ENCODE data around the gene ATP2B2. TPM values are rescaled to one million over a fixed set of nuclear protein-coding genes. Genes with fewer than 3 reads are reported as not detected.

The ATP2B2 gene
- total and polyA plus RNA-seq, 2 of the 8 experiments (the other 6 are each of a cell fraction or from before 2014, with no cell fraction given), result 0.14 to 1.2 TPM

- TF ChIP-seq CHD7 (IDR thresholded peaks at IDR 0.05; ENCODE audit: insufficient replicate concordance, low read length), result no peak
- no peak for TF ChIP-seq JUN (IDR thresholded peaks at IDR 0.05; ENCODE audit: low read depth, low read length)
- TF ChIP-seq CBX8 (IDR thresholded peaks at IDR 0.05; ENCODE audit: borderline replicate concordance, low read depth, low read length), result no peak
- TF ChIP-seq YY1 (IDR thresholded peaks at IDR 0.05; ENCODE audit: low read depth, low read length), result no peak
- TF ChIP-seq KDM5A (IDR thresholded peaks at IDR 0.05; ENCODE audit: low read length), result no peak
- no peak for TF ChIP-seq RFX5 (IDR thresholded peaks at IDR 0.05; ENCODE audit: borderline replicate concordance, low read depth, low read length)
- TF ChIP-seq TEAD4 (IDR thresholded peaks at IDR 0.05; ENCODE audit: low read depth, low read length), result no peak
- TF ChIP-seq POU5F1 (IDR thresholded peaks at IDR 0.05; ENCODE audit: low read depth, low read length), result no peak
- no peak for TF ChIP-seq EP300 (IDR thresholded peaks at IDR 0.05; ENCODE audit: borderline replicate concordance in 1 of 2, low read depth in 2 of 2, low read length in 2 of 2)
- TF ChIP-seq NRF1 (IDR thresholded peaks at IDR 0.05; ENCODE audit: low read depth, low read length), result no peak
- no peak for TF ChIP-seq RXRA (IDR thresholded peaks at IDR 0.05; ENCODE audit: insufficient read depth, low read depth, low read length)
These were observed 114.6 kb downstream of the ATP2B2 start (continued) for GRCh38 chr3:10390641-10391373.

Data from H1 (cell line).